ENCODE results near the gene EID1. TPM values are rescaled to one million over a fixed set of nuclear protein-coding genes. Genes with fewer than 3 reads are reported as not detected.

EID1 gene
- total RNA-seq, 4 donors from 2014 or later: 250 to 391 (median 334) TPM

DNA sequence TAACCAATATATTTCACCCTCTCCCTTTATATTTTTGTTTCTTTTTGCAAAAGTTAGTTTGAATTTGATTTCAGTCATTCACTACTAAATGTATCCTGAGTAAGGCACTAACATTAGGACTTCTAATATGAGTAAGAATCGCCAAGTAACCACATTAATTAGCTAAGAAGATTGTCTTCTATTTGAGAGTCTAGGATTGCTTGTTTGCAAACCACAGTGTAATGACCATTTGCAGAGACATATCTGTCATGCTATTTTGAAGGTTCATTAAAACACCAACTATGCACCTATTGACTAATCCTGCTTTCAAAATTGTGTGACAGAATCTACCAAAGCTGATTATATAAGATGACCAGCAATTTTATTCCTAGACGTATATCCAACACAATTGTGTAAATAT is 5.3 kb upstream of the EID1 start:
- Histone ChIP-seq H3K36me3 (no peaks in the 10 kb centered on the region), H3K27me3 (peaks cover 0 to 5% (median 0%) of the 10 kb centered on the region in 4 donors), H3K27ac (replicated peaks in 1 of 4) (no peak overlapping the region), H3K4me1 (no peaks in the 10 kb centered on the region), H3K4me3 (no peak overlapping the region), H3K9me3 (no peaks in the 10 kb centered on the region)
- TF ChIP-seq POLR2A (IDR thresholded peaks at IDR 0.05; ENCODE audit: low read depth): no peak
- TF ChIP-seq, protein P1, sequence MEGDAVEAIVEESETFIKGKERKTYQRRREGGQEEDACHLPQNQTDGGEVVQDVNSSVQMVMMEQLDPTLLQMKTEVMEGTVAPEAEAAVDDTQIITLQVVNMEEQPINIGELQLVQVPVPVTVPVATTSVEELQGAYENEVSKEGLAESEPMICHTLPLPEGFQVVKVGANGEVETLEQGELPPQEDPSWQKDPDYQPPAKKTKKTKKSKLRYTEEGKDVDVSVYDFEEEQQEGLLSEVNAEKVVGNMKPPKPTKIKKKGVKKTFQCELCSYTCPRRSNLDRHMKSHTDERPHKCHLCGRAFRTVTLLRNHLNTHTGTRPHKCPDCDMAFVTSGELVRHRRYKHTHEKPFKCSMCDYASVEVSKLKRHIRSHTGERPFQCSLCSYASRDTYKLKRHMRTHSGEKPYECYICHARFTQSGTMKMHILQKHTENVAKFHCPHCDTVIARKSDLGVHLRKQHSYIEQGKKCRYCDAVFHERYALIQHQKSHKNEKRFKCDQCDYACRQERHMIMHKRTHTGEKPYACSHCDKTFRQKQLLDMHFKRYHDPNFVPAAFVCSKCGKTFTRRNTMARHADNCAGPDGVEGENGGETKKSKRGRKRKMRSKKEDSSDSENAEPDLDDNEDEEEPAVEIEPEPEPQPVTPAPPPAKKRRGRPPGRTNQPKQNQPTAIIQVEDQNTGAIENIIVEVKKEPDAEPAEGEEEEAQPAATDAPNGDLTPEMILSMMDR (IDR thresholded peaks at IDR 0.05): no peak
- no peak for TF ChIP-seq POLR2AphosphoS5 (IDR thresholded peaks at IDR 0.05)
- no peak for TF ChIP-seq EP300 (IDR thresholded peaks at IDR 0.05)
- DNase-seq (ENCODE audit: extremely low spot score): no peak
- 88% methylated on average over 2 of the region's 2 CpGs for WGBS
- intact Hi-C loops (cut with DNase I): no loop called here

DNA sequence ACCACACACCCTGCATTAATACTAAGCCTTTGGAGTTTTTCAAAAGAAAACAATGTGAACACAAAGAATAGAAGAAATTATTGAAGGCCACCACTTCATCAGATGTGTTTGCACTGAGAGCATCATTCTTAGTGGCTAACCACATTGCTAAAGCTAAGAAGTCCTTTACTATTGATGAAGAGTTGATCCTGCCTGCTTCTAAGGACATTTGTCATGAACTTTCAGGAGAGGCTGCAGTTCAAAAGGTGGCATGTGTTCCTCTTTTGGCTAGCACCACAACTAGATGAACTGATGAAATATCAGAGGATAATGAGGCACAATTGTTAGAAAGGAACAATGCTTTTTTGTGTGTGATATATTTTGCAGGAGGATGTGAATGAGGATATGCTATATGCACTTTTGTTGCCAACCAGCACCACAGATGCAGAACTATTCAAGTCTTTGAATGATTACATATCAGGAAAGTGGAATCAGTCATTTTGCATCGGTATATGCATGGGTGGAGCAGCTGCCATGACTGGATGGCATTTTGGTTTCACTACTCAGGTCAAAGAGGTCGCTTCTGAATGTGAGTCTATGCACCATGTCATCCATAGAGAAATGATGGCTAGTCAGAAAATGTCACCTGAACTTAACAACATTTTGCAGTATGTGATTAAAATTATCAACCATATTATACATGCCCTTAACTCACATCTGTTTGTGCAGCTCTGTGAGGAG is 2.5 kb upstream of the EID1 start:
- no peaks in the 10 kb centered on the region for H3K36me3 ChIP-seq
- peaks cover 14 to 19% (median 17%) of the 10 kb centered on the region in 4 donors for H3K4me1 ChIP-seq
- no peak for TF ChIP-seq POLR2A (IDR thresholded peaks at IDR 0.05; ENCODE audit: low read depth)
- H3K9me3 ChIP-seq: no peaks in the 10 kb centered on the region
- no peak overlapping the region for H3K4me3 ChIP-seq
- intact Hi-C loops (cut with DNase I): loop anchor here (5.0 kb wide), 2 partner anchors 87 to 172 kb away; partner anchors contain the start of genes SECISBP2L and SHC4
- peaks cover 0 to 5% (median 0%) of the 10 kb centered on the region in 4 donors for H3K27me3 ChIP-seq
- 70% methylated on average over 2 of the region's 2 CpGs for WGBS
- no peak overlapping the region for H3K27ac ChIP-seq (replicated peaks in 1 of 4)
- DNase-seq (ENCODE audit: extremely low spot score): no peak

DNA sequence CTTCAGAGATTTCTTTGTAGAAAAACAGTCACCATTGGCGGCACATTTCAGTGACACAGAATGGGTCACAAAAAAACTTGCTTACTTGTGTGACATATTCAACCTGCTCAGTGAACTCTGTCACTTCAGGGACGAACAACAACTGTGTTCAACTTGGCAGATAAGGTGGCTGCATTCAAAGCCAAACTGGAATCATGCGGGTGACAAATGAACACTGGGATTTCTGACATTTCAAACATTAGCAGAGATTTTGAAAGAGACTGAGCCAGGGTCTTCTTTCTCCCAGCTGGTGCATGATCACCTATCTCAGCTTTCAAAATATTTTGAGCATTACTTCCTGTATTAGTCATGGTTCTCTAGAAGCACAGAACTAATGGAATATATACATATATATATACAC is 1.9 kb upstream of the EID1 start:
- WGBS: 86% methylated on average over 3 of the region's 3 CpGs
- intact Hi-C loops (cut with DNase I): loop anchor here (5.0 kb wide), 2 partner anchors 86 to 171 kb away; partner anchors contain the start of genes SECISBP2L and SHC4
- H3K27ac ChIP-seq (replicated peaks in 1 of 4): no peak overlapping the region

DNA sequence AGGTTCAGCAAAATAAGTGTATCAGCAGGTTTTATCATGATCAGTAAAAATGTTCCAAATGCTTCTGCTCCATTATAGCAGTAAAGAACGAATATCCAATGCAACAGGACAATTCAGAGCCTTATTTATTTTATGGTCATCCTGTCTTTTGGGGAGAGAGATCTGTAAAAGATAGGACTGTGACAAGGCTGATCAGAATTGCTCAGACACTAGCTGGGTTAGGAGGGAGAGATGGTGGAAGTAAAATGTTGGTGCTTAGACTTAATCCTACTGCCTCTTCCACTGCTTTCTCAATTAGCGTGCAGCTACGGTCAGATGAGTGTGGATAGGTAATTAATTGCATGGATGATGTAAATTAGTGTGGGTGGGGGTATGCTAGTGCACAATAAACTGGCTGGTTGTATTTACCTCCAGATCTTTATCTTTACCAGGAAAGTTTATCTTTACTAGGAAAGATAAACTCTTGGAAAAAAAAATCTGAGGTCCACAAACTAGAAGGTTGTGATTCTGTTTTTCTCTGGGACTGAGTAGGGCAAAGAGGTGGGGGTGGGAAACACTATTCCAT is 2.2 kb downstream of the EID1 start:
- peaks cover 14 to 22% (median 19%) of the 10 kb centered on the region in 4 donors for H3K4me1 ChIP-seq
- TF ChIP-seq EP300 (IDR thresholded peaks at IDR 0.05): no peak
- no peak for TF ChIP-seq POLR2AphosphoS5 (IDR thresholded peaks at IDR 0.05)
- no peak for TF ChIP-seq POLR2A (IDR thresholded peaks at IDR 0.05; ENCODE audit: low read depth)
- TF ChIP-seq, protein P1 (IDR thresholded peaks at IDR 0.05): no peak
- 71% methylated on average over 3 of the region's 3 CpGs for WGBS
- intact Hi-C loops (cut with DNase I): no loop called here
- no peaks in the 10 kb centered on the region for H3K36me3 ChIP-seq
- H3K4me3 ChIP-seq: no peak overlapping the region
- no peaks in the 10 kb centered on the region for H3K9me3 ChIP-seq
- H3K27me3 ChIP-seq: no peaks in the 10 kb centered on the region
- DNase-seq (ENCODE audit: extremely low spot score): no peak
- no peak overlapping the region for H3K27ac ChIP-seq (replicated peaks in 1 of 4)

More for the DNA sequence above, 1.9 kb upstream of the EID1 start:
- Histone ChIP-seq H3K27me3 (peaks cover 0 to 4% (median 0%) of the 10 kb centered on the region in 4 donors), H3K4me3 (no peak overlapping the region), H3K4me1 (peaks cover 14 to 22% (median 19%) of the 10 kb centered on the region in 4 donors), H3K9me3 (no peaks in the 10 kb centered on the region), H3K36me3 (no peaks in the 10 kb centered on the region)
- DNase-seq (ENCODE audit: extremely low spot score): no peak
- TF ChIP-seq, protein P1 (IDR thresholded peaks at IDR 0.05): no peak
- no peak for TF ChIP-seq POLR2A (IDR thresholded peaks at IDR 0.05; ENCODE audit: low read depth)
- TF ChIP-seq EP300 (IDR thresholded peaks at IDR 0.05): no peak
- no peak for TF ChIP-seq POLR2AphosphoS5 (IDR thresholded peaks at IDR 0.05)

DNA sequence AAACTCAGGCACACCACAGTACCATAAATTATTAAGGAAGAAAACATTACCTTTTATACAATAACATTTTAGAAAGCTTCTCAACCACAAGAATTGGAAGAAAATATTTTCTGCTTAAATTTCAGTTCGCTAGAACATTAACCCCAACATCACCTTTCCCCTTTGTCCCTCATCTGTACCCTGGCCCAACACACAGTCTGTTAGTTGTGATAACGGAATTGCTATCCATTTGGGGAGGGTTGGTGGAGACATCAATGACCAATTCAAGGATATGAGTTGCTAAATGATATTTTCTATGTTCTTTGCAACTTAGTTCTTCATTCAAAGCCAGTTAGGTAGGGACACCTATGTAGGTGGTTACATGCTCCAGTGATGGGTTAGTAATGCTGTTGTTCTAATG is 5.8 kb downstream of the EID1 start:
- Histone ChIP-seq H3K9me3 (no peaks in the 10 kb centered on the region), H3K4me1 (peaks cover 14 to 21% (median 18%) of the 10 kb centered on the region in 4 donors), H3K4me3 (no peak overlapping the region), H3K36me3 (no peaks in the 10 kb centered on the region), H3K27ac (replicated peaks in 1 of 4) (no peak overlapping the region), H3K27me3 (no peaks in the 10 kb centered on the region)
- DNase-seq (ENCODE audit: extremely low spot score): no peak
- 85% methylated on average over 2 of the region's 2 CpGs for WGBS
- intact Hi-C loops (cut with DNase I): no loop called here
- TF ChIP-seq POLR2AphosphoS5 (IDR thresholded peaks at IDR 0.05) (no peak), POLR2A (IDR thresholded peaks at IDR 0.05; ENCODE audit: low read depth) (no peak), EP300 (IDR thresholded peaks at IDR 0.05) (no peak)
- TF ChIP-seq, protein P1 (IDR thresholded peaks at IDR 0.05): no peak

Data from esophagus muscularis mucosa (tissue), 4 donors.